KBM-7 (cell line): ENCODE measurements around the gene KHNYN.
A peak's percentile ranks its signal among the peaks of the same experiment; 100 is the strongest.

Source experiments
- DNase-seq: peaks from one replicate; pipeline ENCODE4 v3.0.0-alpha.2; 2015
- in situ Hi-C: fragments of 300-500 bp; cut with MboI; formaldehyde crosslinking; loops from 2 replicates; pipeline ENCODE4 v1.14.3; 2020; ENCODE audit warnings: low sequenced_read_pairs, low pct_unique_long_range_greater_than_20kb, mixed read lengths

KHNYN gene

GRCh38 chr14:24417832-24418491, 11.8 kb upstream of the KHNYN start:
- in situ Hi-C loops = no loop called here
- DNase-seq = no peak

GRCh38 chr14:24418492-24418873, 11.3 kb upstream of the KHNYN start:
- in situ Hi-C loops = no loop called here
- DNase-seq = no peak

- in situ Hi-C loops = no loop called here
- peak; percentile 65 for DNase-seq
Measured at GRCh38 chr14:24422261-24422660, 7.5 kb upstream of the KHNYN start.

GRCh38 chr14:24422694-24423601, 6.8 kb upstream of the KHNYN start:
- in situ Hi-C loops = no loop called here
- no peak for DNase-seq

- peak; percentile 39 for DNase-seq
- in situ Hi-C loops = no loop called here
Measured at GRCh38 chr14:24425704-24426103, 4.0 kb upstream of the KHNYN start.

- in situ Hi-C loops = no loop called here
- no peak for DNase-seq
Measured at GRCh38 chr14:24426150-24426911, 3.4 kb upstream of the KHNYN start.

GRCh38 chr14:24426912-24427536, 2.7 kb upstream of the KHNYN start:
- DNase-seq = no peak
- in situ Hi-C loops = no loop called here

GRCh38 chr14:24427537-24428508, 1.9 kb upstream of the KHNYN start:
- in situ Hi-C loops = no loop called here
- no peak for DNase-seq

- in situ Hi-C loops = no loop called here
Measured at GRCh38 chr14:24428628-24429394, 943 bp upstream of the KHNYN start.

GRCh38 chr14:24430143-24430681, 458 bp downstream of the KHNYN start:
- in situ Hi-C loops = loop anchor here (10.0 kb wide), 1 partner anchor 95 kb away; the partner anchor contains the start of genes ADCY4 and RIPK3
- peak; percentile 62 for DNase-seq

More at GRCh38 chr14:24428628-24429394, 943 bp upstream of the KHNYN start:
- no peak for DNase-seq

GRCh38 chr14:24430682-24431568, 1.2 kb downstream of the KHNYN start:
- in situ Hi-C loops = loop anchor here (10.0 kb wide), 1 partner anchor 96 kb away; the partner anchor contains the start of genes ADCY4 and RIPK3
- no peak for DNase-seq

- peak; percentile 88 for DNase-seq
- in situ Hi-C loops = loop anchor here (10.0 kb wide), 1 partner anchor 97 kb away; the partner anchor contains the start of genes ADCY4 and RIPK3
Measured at GRCh38 chr14:24431569-24432258, 2.0 kb downstream of the KHNYN start.

GRCh38 chr14:24432259-24433131, 2.7 kb downstream of the KHNYN start:
- no peak for DNase-seq
- in situ Hi-C loops = loop anchor here (10.0 kb wide), 1 partner anchor 98 kb away; the partner anchor contains the start of genes ADCY4 and RIPK3

- in situ Hi-C loops = loop anchor here (10.0 kb wide), 1 partner anchor 99 kb away; the partner anchor contains the start of genes ADCY4 and RIPK3
- DNase-seq = no peak
Measured at GRCh38 chr14:24434036-24434435, 4.3 kb downstream of the KHNYN start.
